ENCODE measurements around the gene PRKCB. TPM values are rescaled to one million over a fixed set of nuclear protein-coding genes. Genes with fewer than 3 reads are reported as not detected.
A peak's percentile ranks its signal among the peaks of the same experiment; 100 is the strongest.

PRKCB gene
- total and polyA plus RNA-seq, 8 donors, result 13.5 to 74.3 (median 57.0) TPM

DNA sequence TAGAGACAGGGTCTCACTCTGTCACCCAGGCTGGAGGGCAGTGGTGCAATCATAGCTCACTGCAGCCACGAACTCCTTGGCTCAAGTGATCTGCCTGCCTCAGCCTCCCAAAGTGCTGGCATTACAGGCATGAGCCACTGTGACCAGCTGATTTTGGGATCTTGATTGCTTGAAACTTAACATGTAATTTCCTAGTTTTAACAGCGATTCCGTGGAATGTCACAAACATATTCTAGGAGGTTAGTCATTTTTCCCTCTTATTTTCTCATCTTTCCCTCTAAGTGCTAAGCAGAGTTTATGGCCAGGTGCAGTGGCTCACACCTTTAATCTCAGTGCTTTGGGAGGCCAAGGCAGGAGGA, 297.0 kb downstream of the PRKCB start:
- Histone ChIP-seq H3K4me3 (no peak overlapping the region), H3K27ac (no peak overlapping the region), H3K27me3 (no peaks in the 10 kb centered on the region), H3K36me3 (no peaks in the 10 kb centered on the region), H3K9me3 (no peaks in the 10 kb centered on the region), H3K4me1 (no peaks in the 10 kb centered on the region)
- TF ChIP-seq, protein P1, sequence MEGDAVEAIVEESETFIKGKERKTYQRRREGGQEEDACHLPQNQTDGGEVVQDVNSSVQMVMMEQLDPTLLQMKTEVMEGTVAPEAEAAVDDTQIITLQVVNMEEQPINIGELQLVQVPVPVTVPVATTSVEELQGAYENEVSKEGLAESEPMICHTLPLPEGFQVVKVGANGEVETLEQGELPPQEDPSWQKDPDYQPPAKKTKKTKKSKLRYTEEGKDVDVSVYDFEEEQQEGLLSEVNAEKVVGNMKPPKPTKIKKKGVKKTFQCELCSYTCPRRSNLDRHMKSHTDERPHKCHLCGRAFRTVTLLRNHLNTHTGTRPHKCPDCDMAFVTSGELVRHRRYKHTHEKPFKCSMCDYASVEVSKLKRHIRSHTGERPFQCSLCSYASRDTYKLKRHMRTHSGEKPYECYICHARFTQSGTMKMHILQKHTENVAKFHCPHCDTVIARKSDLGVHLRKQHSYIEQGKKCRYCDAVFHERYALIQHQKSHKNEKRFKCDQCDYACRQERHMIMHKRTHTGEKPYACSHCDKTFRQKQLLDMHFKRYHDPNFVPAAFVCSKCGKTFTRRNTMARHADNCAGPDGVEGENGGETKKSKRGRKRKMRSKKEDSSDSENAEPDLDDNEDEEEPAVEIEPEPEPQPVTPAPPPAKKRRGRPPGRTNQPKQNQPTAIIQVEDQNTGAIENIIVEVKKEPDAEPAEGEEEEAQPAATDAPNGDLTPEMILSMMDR (IDR thresholded peaks at IDR 0.05), result no peak
- ATAC-seq (no peak), DNase-seq (no peak)
- intact Hi-C loops (cut with DNase I), result no loop called here

DNA sequence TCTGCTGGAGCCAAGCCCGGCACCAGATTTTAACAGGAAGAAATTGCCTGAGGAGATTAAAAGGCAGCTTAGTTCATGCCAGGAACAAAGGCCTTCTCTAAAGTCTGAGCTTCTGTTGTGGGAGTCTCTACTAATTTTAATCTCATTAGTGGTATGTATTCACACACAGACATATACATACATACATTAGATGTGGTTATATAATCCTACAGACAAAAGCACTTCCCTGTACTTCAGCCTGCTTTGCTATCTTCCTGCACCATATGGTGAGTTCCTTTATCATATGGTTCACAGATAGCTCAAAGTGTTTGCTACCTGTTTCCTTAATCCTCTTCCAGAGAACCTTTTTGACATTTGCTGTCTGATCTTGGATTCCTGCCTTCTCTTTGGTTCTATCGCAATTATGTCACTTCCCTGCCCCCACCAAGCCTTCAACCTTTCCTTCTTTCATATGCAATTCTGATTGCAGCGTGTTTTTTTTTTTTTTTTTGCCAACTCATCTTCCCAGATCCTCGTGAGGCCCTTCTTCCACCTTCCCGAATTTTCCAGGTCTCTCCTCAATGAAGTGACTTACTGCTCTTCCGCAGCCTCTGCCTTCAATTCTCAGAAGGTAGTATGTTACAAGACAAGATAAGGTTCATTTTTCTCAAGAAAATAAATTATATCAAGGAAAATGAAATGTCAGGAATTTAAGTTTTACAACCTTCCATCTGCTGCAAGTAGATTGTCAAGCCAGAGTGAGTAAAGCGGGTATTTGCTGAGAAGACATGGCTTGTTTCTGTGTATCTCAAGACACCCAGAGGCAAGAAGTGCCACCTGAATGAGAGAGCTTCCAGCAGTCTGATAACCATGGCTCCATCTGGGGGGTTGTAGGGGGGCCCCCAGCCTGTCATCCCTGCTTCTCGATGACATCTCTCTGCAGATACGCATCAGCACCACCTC, 300.1 kb downstream of the PRKCB start:
- H3K27ac ChIP-seq, result no peak overlapping the region
- intact Hi-C loops (cut with DNase I), result no loop called here
- no peaks in the 10 kb centered on the region for H3K9me3 ChIP-seq
- DNase-seq, result no peak
- TF ChIP-seq, protein P1 (IDR thresholded peaks at IDR 0.05), result no peak
- no peak for ATAC-seq
- no peaks in the 10 kb centered on the region for H3K4me1 ChIP-seq
- no peak overlapping the region for H3K4me3 ChIP-seq
- H3K27me3 ChIP-seq, result no peaks in the 10 kb centered on the region
- H3K36me3 ChIP-seq, result no peaks in the 10 kb centered on the region

DNA sequence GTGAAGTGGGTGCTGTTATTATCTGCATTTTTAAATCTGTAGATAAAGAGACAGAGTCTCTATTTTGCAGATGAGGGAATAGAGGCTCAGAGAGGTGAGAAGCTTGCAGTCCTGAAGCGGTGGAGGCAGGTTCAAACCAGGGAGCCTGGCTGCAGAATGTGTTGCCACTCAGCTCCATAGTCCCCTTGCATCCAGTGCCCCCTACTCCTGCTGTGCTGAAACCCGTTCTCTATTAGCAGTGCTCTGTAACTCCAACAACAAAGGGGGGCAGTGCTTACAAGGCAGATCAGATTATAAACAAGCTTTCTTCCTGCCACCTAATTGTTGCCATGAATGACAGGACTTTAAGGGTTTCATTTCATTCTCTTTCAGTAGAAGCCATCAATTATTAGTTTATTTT, 302.2 kb downstream of the PRKCB start:
- intact Hi-C loops (cut with DNase I), result no loop called here
- H3K27me3 ChIP-seq, result no peaks in the 10 kb centered on the region
- DNase-seq (no peak), ATAC-seq (no peak)
- H3K9me3 ChIP-seq, result no peaks in the 10 kb centered on the region
- TF ChIP-seq, protein P1 (IDR thresholded peaks at IDR 0.05), result no peak
- H3K4me3 ChIP-seq, result no peak overlapping the region
- no peak overlapping the region for H3K27ac ChIP-seq
- H3K4me1 ChIP-seq, result no peaks in the 10 kb centered on the region
- H3K36me3 ChIP-seq, result no peaks in the 10 kb centered on the region

DNA sequence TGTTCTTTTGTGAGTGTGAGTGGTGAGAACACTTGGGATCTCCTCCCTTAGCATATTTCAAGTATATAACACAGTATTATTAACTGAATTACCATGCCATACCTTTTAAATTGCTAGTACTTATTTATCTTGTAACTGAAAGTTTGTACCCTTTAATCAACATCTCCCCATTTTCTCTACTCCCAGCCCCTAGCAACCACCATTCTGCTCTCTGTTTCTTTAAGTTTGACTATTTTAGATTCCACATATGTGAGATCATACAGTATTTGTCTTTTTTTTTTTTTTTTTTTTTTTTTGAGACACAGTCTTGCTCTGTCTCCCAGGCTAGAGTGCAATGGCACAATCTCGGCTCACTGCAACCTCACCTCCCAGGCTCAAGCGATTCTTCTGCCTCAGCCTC, 302.8 kb downstream of the PRKCB start:
- ATAC-seq (no peak), DNase-seq (no peak)
- Histone ChIP-seq H3K27me3 (no peaks in the 10 kb centered on the region), H3K4me3 (no peak overlapping the region), H3K36me3 (no peaks in the 10 kb centered on the region), H3K4me1 (no peaks in the 10 kb centered on the region), H3K27ac (no peak overlapping the region), H3K9me3 (no peaks in the 10 kb centered on the region)
- intact Hi-C loops (cut with DNase I), result no loop called here
- TF ChIP-seq, protein P1 (IDR thresholded peaks at IDR 0.05), result no peak

DNA sequence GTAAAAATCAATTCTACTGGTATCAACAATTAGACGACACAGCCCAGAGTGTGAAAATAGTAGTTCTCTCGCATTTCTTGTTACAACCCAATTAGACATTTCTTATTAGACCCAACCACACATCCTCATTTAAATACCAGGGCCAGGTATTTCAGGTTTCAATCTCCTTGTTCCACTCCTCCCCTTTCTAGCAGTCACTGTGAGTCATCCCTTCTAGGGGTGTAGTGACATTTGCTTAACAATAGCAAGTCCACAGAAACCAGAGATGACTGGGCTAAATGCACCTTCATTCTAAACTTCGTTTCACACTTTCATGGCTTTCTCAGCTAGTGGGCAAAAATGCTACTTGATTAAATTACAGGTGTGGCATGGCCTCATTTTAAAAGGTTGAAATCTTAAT, 303.5 kb downstream of the PRKCB start:
- H3K27me3 ChIP-seq, result no peaks in the 10 kb centered on the region
- no peaks in the 10 kb centered on the region for H3K36me3 ChIP-seq
- H3K4me3 ChIP-seq, result no peak overlapping the region
- H3K9me3 ChIP-seq, result no peaks in the 10 kb centered on the region
- ATAC-seq (peak; percentile 57), DNase-seq (no peak)
- intact Hi-C loops (cut with DNase I), result no loop called here
- no peak overlapping the region for H3K27ac ChIP-seq
- TF ChIP-seq, protein P1 (IDR thresholded peaks at IDR 0.05), result no peak
- no peaks in the 10 kb centered on the region for H3K4me1 ChIP-seq
